PC-9 (cell line): ENCODE data around the gene LRRC4B. TPM values are rescaled to one million over a fixed set of nuclear protein-coding genes. Genes with fewer than 3 reads are reported as not detected.
A peak's percentile ranks its signal among the peaks of the same experiment; 100 is the strongest.
"Not testable (repeated sequence)": the region's sequence is repeated elsewhere in the genome, so short reads cannot be mapped to it uniquely, and the experiment has no call there.

Source experiments
- BruUV-seq: library from RNA; stranded (reverse); fragments of 400-500 nt; replicated peaks from 2 replicates; lab custom pipeline; 2021; lab: Mats Ljungman, UMichigan
- CTCF ChIA-PET: fragments of 300-600 bp; sonication (Branson Sonifier 250); formaldehyde crosslinking; loops from one replicate; lab custom pipeline; 2022; ENCODE audit warnings: antibody characterized with exemption; lab: Charles Lee
- POLR2A ChIA-PET: fragments of 300-600 bp; sonication (Branson Sonifier 250); formaldehyde crosslinking; loops from one replicate; lab custom pipeline; 2022; ENCODE audit warnings: antibody characterized with exemption; ENCODE audit not compliant: unreplicated experiment; lab: Charles Lee
- DNase-seq, 2 experiments: peaks; one replicate each; pipeline versions ENCODE4 v3.0.0 to v3.0.0-alpha.2; 2015 to 2022; ENCODE audit warnings: mixed read lengths in 1 of 2
- H2AFZ ChIP-seq: fragments of 200-600 bp; sonication (generic); 2 replicates; pipeline ENCODE4 v1.8.1; 2017; ENCODE audit warnings: antibody characterized with exemption
- H3F3A ChIP-seq: fragments of 200-600 bp; sonication (generic); 2 replicates; pipeline ENCODE4 v1.8.1; 2017; ENCODE audit warnings: antibody characterized with exemption, mild to moderate bottlenecking, low read depth; ENCODE audit not compliant: insufficient read depth
- H3K27ac ChIP-seq: fragments of 200-600 bp; sonication (generic); 2 replicates; pipeline ENCODE4 v1.6.1; 2016; ENCODE audit warnings: mixed run types
- H3K27me3 ChIP-seq: fragments of 200-600 bp; sonication (generic); 2 replicates; pipeline ENCODE4 v1.6.1; 2016; ENCODE audit warnings: low read depth, mixed run types; ENCODE audit not compliant: insufficient read depth
- H3K36me3 ChIP-seq: fragments of 200-600 bp; sonication (generic); 2 replicates; pipeline ENCODE4 v1.6.1; 2016; ENCODE audit warnings: low read depth, mixed run types
- H3K4me1 ChIP-seq: fragments of 200-600 bp; sonication (generic); replicated peaks from 2 replicates; pipeline ENCODE4 v1.6.1; 2016; ENCODE audit warnings: mixed run types; ENCODE audit not compliant: insufficient read depth
- H3K4me2 ChIP-seq: fragments of 200-600 bp; sonication (generic); 2 replicates; pipeline ENCODE4 v1.6.1; 2017; ENCODE audit warnings: mixed run types
- H3K4me3 ChIP-seq: fragments of 200-600 bp; sonication (generic); 2 replicates; pipeline ENCODE4 v1.6.1; 2016; ENCODE audit warnings: mixed run types
- H3K79me2 ChIP-seq: fragments of 200-600 bp; sonication (generic); 2 replicates; pipeline ENCODE4 v1.6.1; 2017; ENCODE audit warnings: low read depth, mixed run types
- H3K9me2 ChIP-seq: fragments of 200-600 bp; sonication (generic); 2 replicates; pipeline ENCODE4 v1.8.1; 2017; ENCODE audit warnings: mild to moderate bottlenecking; ENCODE audit not compliant: insufficient read depth
- H3K9me3 ChIP-seq: fragments of 200-600 bp; sonication (generic); 2 replicates; pipeline ENCODE4 v1.8.1; 2016; ENCODE audit warnings: low read depth; ENCODE audit not compliant: insufficient read depth
- H4K20me1 ChIP-seq: fragments of 200-600 bp; sonication (generic); 2 replicates; pipeline ENCODE4 v1.8.1; 2017; ENCODE audit not compliant: insufficient read depth
- EZH2 ChIP-seq: fragments of 200-600 bp; sonication (generic); IDR thresholded peaks from 2 replicates; pipeline ENCODE4 v1.8.0; 2017; ENCODE audit warnings: antibody characterized with exemption, low read depth
- intact Hi-C: fragments of 100-400 bp; cut with micrococcal nuclease; formaldehyde crosslinking; loops from one replicate; pipeline ENCODE4 v1.10.0; 2022; ENCODE audit not compliant: unreplicated experiment
- total RNA-seq: library from RNA; stranded (reverse); gene quantifications from 2 replicates; pipeline ENCODE4 v1.2.3, GENCODE V29; 2021
- TF ChIP-seq, protein P1 (sequence below): fragments of 200-600 bp; sonication (generic); conservative IDR thresholded peaks from 2 replicates; pipeline ENCODE4 v1.6.1; 2017; ENCODE audit warnings: mixed run types, antibody characterized with exemption, mild to moderate bottlenecking, moderate library complexity

The LRRC4B gene
- total RNA-seq, 1 experiment from 2014 or later, result not detected

- Histone ChIP-seq H2AFZ (no peak overlapping the region), H4K20me1 (no peaks in the 10 kb centered on the region), H3K9me2 (no peaks in the 10 kb centered on the region), H3K79me2 (no peaks in the 10 kb centered on the region), H3K27me3 (peaks cover 97% of the 10 kb centered on the region), H3F3A (no peaks in the 10 kb centered on the region), H3K27ac (no peak overlapping the region), H3K36me3 (no peaks in the 10 kb centered on the region), H3K4me1 (no peaks in the 10 kb centered on the region), H3K4me3 (no peak overlapping the region), H3K9me3 (peaks cover 3% of the 10 kb centered on the region; the same call in 1 of the 2 replicates), H3K4me2 (peak overlapping the region; percentile 32)
- DNase-seq, result peak; percentile 27 to 43
- intact Hi-C loops, result loop anchor here (10.0 kb wide), 2 partner anchors 166 to 394 kb away; partner anchors contain the start of gene NAPSA
- ChIA-PET CTCF (no interaction called here), POLR2A (no interaction called here)
- TF ChIP-seq, protein P1, sequence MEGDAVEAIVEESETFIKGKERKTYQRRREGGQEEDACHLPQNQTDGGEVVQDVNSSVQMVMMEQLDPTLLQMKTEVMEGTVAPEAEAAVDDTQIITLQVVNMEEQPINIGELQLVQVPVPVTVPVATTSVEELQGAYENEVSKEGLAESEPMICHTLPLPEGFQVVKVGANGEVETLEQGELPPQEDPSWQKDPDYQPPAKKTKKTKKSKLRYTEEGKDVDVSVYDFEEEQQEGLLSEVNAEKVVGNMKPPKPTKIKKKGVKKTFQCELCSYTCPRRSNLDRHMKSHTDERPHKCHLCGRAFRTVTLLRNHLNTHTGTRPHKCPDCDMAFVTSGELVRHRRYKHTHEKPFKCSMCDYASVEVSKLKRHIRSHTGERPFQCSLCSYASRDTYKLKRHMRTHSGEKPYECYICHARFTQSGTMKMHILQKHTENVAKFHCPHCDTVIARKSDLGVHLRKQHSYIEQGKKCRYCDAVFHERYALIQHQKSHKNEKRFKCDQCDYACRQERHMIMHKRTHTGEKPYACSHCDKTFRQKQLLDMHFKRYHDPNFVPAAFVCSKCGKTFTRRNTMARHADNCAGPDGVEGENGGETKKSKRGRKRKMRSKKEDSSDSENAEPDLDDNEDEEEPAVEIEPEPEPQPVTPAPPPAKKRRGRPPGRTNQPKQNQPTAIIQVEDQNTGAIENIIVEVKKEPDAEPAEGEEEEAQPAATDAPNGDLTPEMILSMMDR, result no peak
- TF ChIP-seq EZH2, result no peak
- BruUV-seq, result no TSS peak
Measured at GRCh38 chr19:50531171-50531612, 37.0 kb downstream of the LRRC4B start.

GRCh38 chr19:50528052-50528451 lies 40.2 kb downstream of the LRRC4B start:
- H3K9me3 ChIP-seq, H3K9me2 ChIP-seq, H3K4me1 ChIP-seq, H3K4me2 ChIP-seq, H3K36me3 ChIP-seq, intact Hi-C loops, DNase-seq, H4K20me1 ChIP-seq, POLR2A ChIA-PET, CTCF ChIA-PET, H3K79me2 ChIP-seq, H3K4me3 ChIP-seq, H3K27ac ChIP-seq, H2AFZ ChIP-seq, H3F3A ChIP-seq, BruUV-seq: not testable (repeated sequence)
- H3K27me3 ChIP-seq, result peaks cover 88% of the 10 kb centered on the region

DNA sequence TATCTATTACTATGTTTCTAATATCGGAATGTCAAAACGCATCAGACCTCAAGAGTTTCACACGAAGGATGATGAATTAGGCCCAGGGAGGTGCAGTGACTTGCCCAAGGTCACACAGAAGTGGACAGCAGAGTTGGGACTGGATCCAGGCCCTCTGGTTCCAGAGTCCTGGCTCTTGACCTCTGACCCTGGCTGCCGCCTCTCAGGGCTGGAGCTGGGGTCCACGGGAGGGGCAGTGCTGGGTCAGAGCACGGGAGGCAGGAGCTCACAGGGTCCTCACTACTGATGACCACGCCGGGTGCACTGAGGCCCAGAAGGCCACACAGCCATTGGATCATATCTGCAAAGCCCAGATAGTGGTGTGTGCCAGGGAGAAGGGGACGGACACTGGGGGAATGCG lies 45.4 kb downstream of the LRRC4B start:
- Histone ChIP-seq H3K36me3 (no peaks in the 10 kb centered on the region), H3K9me3 (no peaks in the 10 kb centered on the region; the same call in 1 of the 2 replicates), H3K27ac (no peak overlapping the region), H3K27me3 (peaks cover 42% of the 10 kb centered on the region), H3F3A (no peaks in the 10 kb centered on the region), H3K79me2 (no peaks in the 10 kb centered on the region), H3K4me2 (no peak overlapping the region), H2AFZ (no peak overlapping the region), H3K4me1 (no peaks in the 10 kb centered on the region), H3K9me2 (no peaks in the 10 kb centered on the region), H3K4me3 (no peak overlapping the region), H4K20me1 (no peaks in the 10 kb centered on the region)
- BruUV-seq, result no TSS peak
- no peak for DNase-seq
- TF ChIP-seq, protein P1, result no peak
- no peak for TF ChIP-seq EZH2
- intact Hi-C loops, result no loop called here
- CTCF ChIA-PET, result no interaction called here
- POLR2A ChIA-PET, result no interaction called here
